ENCODE data around the gene TBPL1.

The TBPL1 gene

GRCh38 chr6:134010400-134010799 lies 57.4 kb downstream of the TBPL1 start:
- Histone ChIP-seq H4K20me1 (ENCODE audit: insufficient read depth, low read length, poor library complexity, severe bottlenecking) (no peaks in the 10 kb centered on the region), H3K4me3 (ENCODE audit: low read length, poor library complexity, severe bottlenecking) (no peak overlapping the region), H3F3A (ENCODE audit: low read depth) (no peaks in the 10 kb centered on the region), H3K27me3 (ENCODE audit: insufficient read depth, low read length, poor library complexity, severe bottlenecking) (no peaks in the 10 kb centered on the region), H3K9me2 (replicated peaks; ENCODE audit: low read depth, low read length) (no peaks in the 10 kb centered on the region), H3K9me3 (ENCODE audit: insufficient read depth, low read depth, low read length) (no peaks in the 10 kb centered on the region), H3K4me2 (ENCODE audit: low read depth, low read length, poor library complexity, severe bottlenecking) (no peak overlapping the region), H3K9ac (ENCODE audit: low read depth, low read length, poor library complexity, severe bottlenecking) (no peak overlapping the region), H3K4me1 (ENCODE audit: insufficient read depth, low read length, poor library complexity, severe bottlenecking) (no peaks in the 10 kb centered on the region), H3K79me2 (ENCODE audit: insufficient read depth, low read length) (no peaks in the 10 kb centered on the region), H3K36me3 (ENCODE audit: insufficient read depth, low read length) (no peaks in the 10 kb centered on the region), H2AFZ (ENCODE audit: low read length) (no peak overlapping the region)
- TF ChIP-seq CTCF (conservative IDR thresholded peaks at IDR 0.05; ENCODE audit: low read length): no peak
- no peak for TF ChIP-seq EZH2phosphoT487 (IDR thresholded peaks at IDR 0.05; ENCODE audit: borderline replicate concordance)

GRCh38 chr6:134010974-134011373 lies 58.0 kb downstream of the TBPL1 start:
- no peak overlapping the region for H3K9ac ChIP-seq (ENCODE audit: low read depth, low read length, poor library complexity, severe bottlenecking)
- H2AFZ ChIP-seq (ENCODE audit: low read length): no peak overlapping the region
- H3K4me1 ChIP-seq (ENCODE audit: insufficient read depth, low read length, poor library complexity, severe bottlenecking): no peaks in the 10 kb centered on the region
- no peaks in the 10 kb centered on the region for H4K20me1 ChIP-seq (ENCODE audit: insufficient read depth, low read length, poor library complexity, severe bottlenecking)
- no peak overlapping the region for H3K4me2 ChIP-seq (ENCODE audit: low read depth, low read length, poor library complexity, severe bottlenecking)
- no peaks in the 10 kb centered on the region for H3K9me3 ChIP-seq (ENCODE audit: insufficient read depth, low read depth, low read length)
- TF ChIP-seq CTCF (conservative IDR thresholded peaks at IDR 0.05; ENCODE audit: low read length): no peak
- no peak for TF ChIP-seq EZH2phosphoT487 (IDR thresholded peaks at IDR 0.05; ENCODE audit: borderline replicate concordance)
- no peaks in the 10 kb centered on the region for H3K79me2 ChIP-seq (ENCODE audit: insufficient read depth, low read length)
- no peaks in the 10 kb centered on the region for H3K27me3 ChIP-seq (ENCODE audit: insufficient read depth, low read length, poor library complexity, severe bottlenecking)
- H3K9me2 ChIP-seq (replicated peaks; ENCODE audit: low read depth, low read length): no peaks in the 10 kb centered on the region
- H3K36me3 ChIP-seq (ENCODE audit: insufficient read depth, low read length): no peaks in the 10 kb centered on the region
- H3K4me3 ChIP-seq (ENCODE audit: low read length, poor library complexity, severe bottlenecking): no peak overlapping the region
- no peaks in the 10 kb centered on the region for H3F3A ChIP-seq (ENCODE audit: low read depth)

DNA sequence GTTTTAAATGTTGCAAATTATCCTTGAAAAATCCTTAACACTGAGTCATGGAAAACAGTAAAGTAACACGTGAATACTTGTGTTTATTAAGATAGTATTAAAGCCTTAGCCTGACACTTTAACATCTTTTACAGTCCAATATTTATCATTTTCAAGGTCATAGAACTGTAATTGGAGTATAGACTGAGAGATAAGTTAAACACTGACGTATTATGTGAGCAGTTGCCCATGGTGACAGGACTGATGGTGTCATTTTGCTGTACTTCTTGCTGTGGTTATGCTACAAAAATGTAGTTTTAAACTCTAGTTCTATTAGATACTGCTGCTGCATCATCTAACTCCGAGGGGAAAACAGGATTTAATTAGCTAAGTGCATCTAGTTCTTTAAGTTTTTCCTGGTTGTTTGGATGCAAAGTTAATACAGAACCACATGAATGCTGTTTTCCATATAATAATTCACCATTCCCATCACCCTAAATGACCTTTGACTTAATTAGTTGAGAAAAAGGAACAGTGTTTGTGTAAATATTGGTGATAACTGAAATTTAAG lies 61.6 kb downstream of the TBPL1 start:
- Histone ChIP-seq H3K4me3 (ENCODE audit: low read length, poor library complexity, severe bottlenecking) (no peak overlapping the region), H3K27me3 (ENCODE audit: insufficient read depth, low read length, poor library complexity, severe bottlenecking) (no peaks in the 10 kb centered on the region), H3K9me3 (ENCODE audit: insufficient read depth, low read depth, low read length) (no peaks in the 10 kb centered on the region), H3K4me1 (ENCODE audit: insufficient read depth, low read length, poor library complexity, severe bottlenecking) (peaks cover 5% of the 10 kb centered on the region), H3K9me2 (replicated peaks; ENCODE audit: low read depth, low read length) (no peaks in the 10 kb centered on the region), H3K36me3 (ENCODE audit: insufficient read depth, low read length) (no peaks in the 10 kb centered on the region), H3K4me2 (ENCODE audit: low read depth, low read length, poor library complexity, severe bottlenecking) (no peak overlapping the region), H3K9ac (ENCODE audit: low read depth, low read length, poor library complexity, severe bottlenecking) (no peak overlapping the region), H3K79me2 (ENCODE audit: insufficient read depth, low read length) (no peaks in the 10 kb centered on the region), H3F3A (ENCODE audit: low read depth) (no peaks in the 10 kb centered on the region), H2AFZ (ENCODE audit: low read length) (no peak overlapping the region), H4K20me1 (ENCODE audit: insufficient read depth, low read length, poor library complexity, severe bottlenecking) (no peaks in the 10 kb centered on the region)
- TF ChIP-seq CTCF (conservative IDR thresholded peaks at IDR 0.05; ENCODE audit: low read length): no peak
- TF ChIP-seq EZH2phosphoT487 (IDR thresholded peaks at IDR 0.05; ENCODE audit: borderline replicate concordance): no peak

Measured in Loucy (cell line).